ENCODE results near the gene OR4L1.
"Not testable (repeated sequence)": the region's sequence is repeated elsewhere in the genome, so short reads cannot be mapped to it uniquely, and the experiment has no call there.

Gene OR4L1

GRCh38 chr14:20092050-20092449 lies 32.2 kb downstream of the OR4L1 start:
- no peak for DNase-seq (ENCODE audit: low read depth)
- H3K4me3 ChIP-seq (ENCODE audit: low read depth, low read length) = no peak overlapping the region
- TF ChIP-seq CTCF (IDR thresholded peaks at IDR 0.05; ENCODE audit: control insufficient read depth, extremely low read depth, insufficient read depth) = no peak

GRCh38 chr14:20093442-20093841 lies 33.6 kb downstream of the OR4L1 start:
- no peak overlapping the region for H3K4me3 ChIP-seq (ENCODE audit: low read depth, low read length)
- DNase-seq (ENCODE audit: low read depth) = no peak
- TF ChIP-seq CTCF (IDR thresholded peaks at IDR 0.05; ENCODE audit: control insufficient read depth, extremely low read depth, insufficient read depth) = no peak

DNA sequence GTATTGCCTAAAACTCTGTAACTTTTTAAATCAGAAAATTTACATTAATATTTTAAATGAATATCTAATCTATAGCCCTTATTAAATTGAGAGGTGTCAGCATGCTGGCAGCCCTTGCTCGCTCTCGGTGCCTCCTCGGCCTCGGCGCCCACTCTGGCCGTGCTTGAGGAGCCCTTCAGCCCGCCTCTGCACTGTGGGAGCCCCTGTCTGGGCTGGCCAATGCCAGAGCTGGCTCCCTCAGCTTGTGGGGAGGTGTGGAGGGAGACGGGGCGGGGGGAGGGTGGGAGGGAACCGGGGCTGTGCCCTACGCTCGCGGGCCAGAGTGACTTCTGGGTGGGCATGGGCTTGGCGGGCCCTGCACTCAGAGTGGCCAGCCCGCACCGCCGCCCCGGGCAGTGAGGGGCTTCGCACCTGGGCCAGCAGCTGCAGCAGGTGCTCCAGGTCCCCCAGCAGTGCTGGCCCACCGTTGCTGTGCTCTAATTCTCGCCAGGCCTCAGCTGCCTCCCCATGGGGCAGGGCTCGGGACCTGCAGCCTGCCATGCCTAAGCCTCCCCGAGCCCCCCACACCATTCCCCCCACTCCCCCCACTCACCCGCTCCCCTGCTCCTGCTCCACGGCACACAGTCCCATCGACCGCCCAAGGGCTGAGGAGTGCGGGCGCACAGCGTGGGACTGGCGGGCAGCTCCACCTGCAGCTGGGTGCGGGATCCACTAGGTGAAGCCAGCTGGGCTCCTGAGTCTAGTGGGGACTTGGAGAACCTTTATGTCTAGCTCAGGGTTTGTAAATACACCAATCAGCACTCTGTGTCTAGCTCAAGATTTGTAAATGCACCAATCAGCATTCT lies 39.3 kb downstream of the OR4L1 start:
- not testable (repeated sequence) for H3K4me3 ChIP-seq (ENCODE audit: low read depth, low read length); DNase-seq (ENCODE audit: low read depth)

DNA sequence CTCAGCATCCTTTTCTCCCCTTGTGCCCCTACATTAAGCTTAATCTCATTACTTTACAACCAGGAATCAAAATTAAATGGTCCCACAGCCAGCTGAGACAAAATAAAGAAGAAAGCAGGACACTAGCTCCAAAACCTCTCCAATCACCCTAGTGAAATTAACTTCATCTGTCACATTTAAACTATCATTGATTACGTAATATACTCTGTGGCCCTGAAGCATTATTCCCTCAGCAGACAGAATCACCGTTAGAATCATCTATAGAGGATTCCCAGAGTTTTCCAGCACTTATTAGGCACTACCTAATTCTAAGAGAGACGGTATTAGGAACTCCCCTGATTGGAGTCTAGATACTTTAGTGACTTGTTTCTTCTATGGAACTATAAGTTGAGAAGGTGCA lies 50.6 kb downstream of the OR4L1 start, which contains the start of gene OR4K17:
OR4K17 (plus strand) TSS at position 302 of the 400 bp plus-strand sequence. CDS start 6,761 bp downstream, outside the sequence.
- no peak for TF ChIP-seq CTCF (IDR thresholded peaks at IDR 0.05; ENCODE audit: control insufficient read depth, extremely low read depth, insufficient read depth)
- DNase-seq (ENCODE audit: low read depth) = no peak
- H3K4me3 ChIP-seq (ENCODE audit: low read depth, low read length) = no peak within 1 kb of the TSS

All from LNCaP clone FGC (cell line).